Muscle layer of colon (tissue), 2 donors: ENCODE results near the gene ZNF502.
"Not testable (repeated sequence)": the region's sequence is repeated elsewhere in the genome, so short reads cannot be mapped to it uniquely, and the experiment has no call there.

Experiments
- H3K27ac ChIP-seq: one replicate; pipeline ENCODE4 v1.7.0; 2013; ENCODE audit warnings: low read depth, mild to moderate bottlenecking, low read length, moderate library complexity
- H3K27me3 ChIP-seq, 2 donors: one replicate each; pipeline ENCODE4 v1.7.0; 2013; ENCODE audit warnings: low read length in 2 of 2, mild to moderate bottlenecking in 2 of 2; ENCODE audit not compliant: insufficient read depth in 2 of 2, control insufficient read depth in 1 of 2
- H3K36me3 ChIP-seq: one replicate; pipeline ENCODE4 v1.7.0; 2013; ENCODE audit warnings: mild to moderate bottlenecking, low read length; ENCODE audit not compliant: insufficient read depth
- H3K4me1 ChIP-seq: one replicate; pipeline ENCODE4 v1.7.0; 2013; ENCODE audit warnings: mild to moderate bottlenecking, low read length; ENCODE audit not compliant: insufficient read depth
- H3K4me3 ChIP-seq, 2 donors: one replicate each; pipeline ENCODE4 v1.7.0; 2013; ENCODE audit warnings: low read length in 2 of 2, low read depth in 1 of 2, mild to moderate bottlenecking in 1 of 2, moderate library complexity in 1 of 2
- H3K9ac ChIP-seq: one replicate; pipeline ENCODE4 v1.7.0; 2013; ENCODE audit warnings: low read length
- H3K9me3 ChIP-seq: one replicate; pipeline ENCODE4 v1.7.0; 2013; ENCODE audit warnings: mild to moderate bottlenecking, low read length
- donor health status: abdominal sarcoma.
- donor health status: Adenocarcinoma of cecum.

ZNF502 gene

DNA sequence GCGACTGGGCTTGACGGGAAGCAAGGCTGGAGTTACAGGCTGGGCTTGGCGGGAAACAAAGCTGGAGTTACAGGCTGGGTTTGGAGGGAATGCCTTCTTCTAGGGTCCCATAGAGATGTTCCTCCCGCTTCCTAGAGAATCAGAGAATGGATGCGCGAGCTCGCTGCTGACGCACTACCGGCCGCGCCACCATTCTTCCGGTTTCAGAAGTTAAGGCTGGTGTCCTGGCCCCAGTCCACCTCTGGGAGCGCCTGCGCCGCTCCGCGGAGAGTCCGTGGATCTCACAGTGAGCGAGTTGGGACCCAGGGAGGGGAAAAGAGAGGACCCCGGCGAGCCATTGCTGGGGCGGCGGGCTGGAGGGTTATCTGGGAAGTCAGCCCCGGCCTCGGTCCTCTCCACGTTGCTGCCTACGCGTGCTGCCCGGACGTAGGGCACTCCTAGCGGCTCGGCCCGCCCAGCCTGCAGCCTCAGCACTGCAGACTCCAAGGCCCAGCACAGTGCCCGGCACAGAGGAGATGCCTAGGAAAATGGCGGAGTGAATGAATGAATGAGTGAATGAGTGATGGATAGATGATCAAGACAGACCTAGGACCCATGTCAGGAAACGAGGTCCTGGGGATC, at the start of gene ZNF502:
Gene ZNF502 (plus strand): TSS at position 206 of the 621 bp plus-strand sequence. CDS start 7,602 bp downstream, outside the sequence.
- H3K4me1 ChIP-seq = peaks cover 8% of the 10 kb centered on the region
- H3K27me3 ChIP-seq = no peaks in the 10 kb centered on the region
- H3K36me3 ChIP-seq = no peaks in the 10 kb centered on the region
- H3K27ac ChIP-seq = peak within 1 kb of the TSS; percentile 92
- peak within 1 kb of the TSS; percentile 71 for H3K9ac ChIP-seq
- peak within 1 kb of the TSS; percentile 71 to 94 for H3K4me3 ChIP-seq
- H3K9me3 ChIP-seq = peaks cover 4% of the 10 kb centered on the region

DNA sequence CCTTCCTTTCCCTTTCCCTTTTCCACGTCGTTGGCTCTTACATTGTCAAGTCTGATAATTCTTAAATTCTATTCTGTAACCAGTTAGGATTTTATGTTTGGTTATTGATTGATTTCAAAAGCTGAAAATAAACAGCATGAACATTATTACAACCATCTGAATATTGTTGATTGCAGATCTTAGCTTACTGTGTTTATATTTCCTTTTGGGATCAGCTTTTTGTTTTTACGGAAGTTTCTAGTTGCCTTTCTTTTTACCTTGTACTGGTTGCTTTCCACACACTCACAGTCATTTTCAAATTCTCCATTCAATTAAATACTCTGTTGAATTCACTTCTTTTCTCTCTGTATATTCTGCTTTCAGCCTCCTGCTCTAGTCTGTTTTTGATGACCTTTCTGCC, 47.3 kb upstream of the ZNF502 start:
- no peak overlapping the region for H3K9ac ChIP-seq
- no peaks in the 10 kb centered on the region for H3K4me1 ChIP-seq
- H3K27ac ChIP-seq = no peak overlapping the region
- no peak overlapping the region for H3K4me3 ChIP-seq
- H3K36me3 ChIP-seq = peaks cover 4% of the 10 kb centered on the region
- peaks cover 7% of the 10 kb centered on the region for H3K9me3 ChIP-seq
- H3K27me3 ChIP-seq = no peaks in the 10 kb centered on the region

- H3K9me3 ChIP-seq = peaks cover 5% of the 10 kb centered on the region
- H3K27ac ChIP-seq = no peak overlapping the region
- no peaks in the 10 kb centered on the region for H3K36me3 ChIP-seq
- no peaks in the 10 kb centered on the region for H3K27me3 ChIP-seq
- no peak overlapping the region for H3K4me3 ChIP-seq
- H3K4me1 ChIP-seq = no peaks in the 10 kb centered on the region
- no peak overlapping the region for H3K9ac ChIP-seq
Measured at GRCh38 chr3:44666346-44666745, 46.1 kb upstream of the ZNF502 start.

GRCh38 chr3:44669760-44670159, 42.7 kb upstream of the ZNF502 start:
- no peak overlapping the region for H3K9ac ChIP-seq
- H3K27me3 ChIP-seq = no peaks in the 10 kb centered on the region
- H3K27ac ChIP-seq = no peak overlapping the region
- H3K36me3 ChIP-seq = no peaks in the 10 kb centered on the region
- H3K4me3 ChIP-seq = no peak overlapping the region
- H3K9me3 ChIP-seq = peaks cover 5% of the 10 kb centered on the region
- no peaks in the 10 kb centered on the region for H3K4me1 ChIP-seq

DNA sequence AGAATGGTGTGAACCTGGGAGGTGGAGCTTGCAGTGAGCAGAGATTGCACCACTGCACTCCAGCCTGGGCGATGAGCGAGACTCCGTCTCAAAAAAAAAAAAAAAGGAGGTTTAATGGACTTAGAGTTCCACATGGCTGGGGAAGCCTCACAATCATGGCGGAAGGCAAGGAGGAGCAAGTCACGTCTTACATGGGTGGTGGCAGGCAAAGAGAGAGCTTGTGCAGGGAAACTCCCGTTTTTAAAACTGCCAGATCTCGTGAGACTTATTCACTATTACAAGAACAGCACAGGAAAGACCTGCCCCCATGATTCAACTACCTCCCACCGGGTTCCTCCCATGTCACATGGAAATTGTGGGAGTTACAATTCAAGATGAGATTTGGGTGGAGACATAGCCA, 39.0 kb upstream of the ZNF502 start:
- not testable (repeated sequence) for H3K36me3 ChIP-seq, H3K27ac ChIP-seq, H3K9me3 ChIP-seq, H3K4me1 ChIP-seq, H3K9ac ChIP-seq, H3K27me3 ChIP-seq, H3K4me3 ChIP-seq

DNA sequence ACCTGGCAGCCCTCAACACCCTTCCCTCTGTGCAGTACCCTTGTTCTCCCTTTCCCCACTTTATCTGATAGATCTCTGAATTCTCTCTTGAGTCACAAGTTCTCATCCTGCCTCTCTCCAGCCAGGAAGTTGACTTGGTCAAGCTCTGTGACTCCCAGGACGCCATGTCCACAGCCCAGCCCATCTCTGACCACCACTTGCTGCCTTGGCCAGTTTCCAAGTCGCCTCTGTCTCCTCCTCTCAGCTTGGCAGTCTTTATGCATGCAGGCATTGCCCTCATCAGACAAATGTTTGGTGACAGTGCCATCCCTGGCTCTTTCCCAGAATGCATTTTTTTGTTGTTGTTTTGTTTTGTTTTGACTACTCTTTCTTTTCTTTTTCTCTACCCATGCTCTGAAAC, 38.2 kb upstream of the ZNF502 start:
- Histone ChIP-seq H3K36me3 (no peaks in the 10 kb centered on the region), H3K27me3 (no peaks in the 10 kb centered on the region), H3K27ac (no peak overlapping the region), H3K9me3 (peaks cover 4% of the 10 kb centered on the region), H3K4me3 (no peak overlapping the region), H3K9ac (no peak overlapping the region), H3K4me1 (no peaks in the 10 kb centered on the region)

DNA sequence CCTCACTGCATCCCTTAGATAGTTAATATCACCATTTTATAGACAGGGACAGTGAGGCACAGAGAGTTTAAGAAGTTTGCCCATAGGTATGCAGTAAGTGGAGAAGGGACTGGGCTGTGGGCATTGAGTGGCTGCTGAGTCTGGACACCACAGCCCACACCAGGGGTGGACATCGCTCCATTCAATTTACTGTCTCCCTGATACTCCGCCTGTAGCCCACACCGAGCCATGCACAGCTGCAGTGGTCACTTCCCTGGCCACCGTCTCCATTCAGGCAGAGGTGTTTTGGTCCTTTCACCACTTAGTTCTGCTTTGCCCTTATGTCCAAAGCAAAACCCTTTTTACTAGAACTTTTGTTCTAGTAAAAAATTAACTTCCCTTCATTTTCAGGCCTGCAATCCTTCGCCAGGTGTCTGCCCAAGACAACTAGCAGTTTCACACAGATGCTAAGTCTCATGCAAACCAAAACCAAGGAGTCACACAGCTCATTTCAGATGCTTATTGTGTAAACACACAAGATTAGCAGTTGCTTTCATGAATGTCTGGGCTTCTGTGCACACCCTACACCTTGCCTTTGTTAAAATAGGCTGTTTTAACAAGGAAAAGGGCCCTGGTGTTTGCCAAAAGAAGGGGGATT, 33.9 kb upstream of the ZNF502 start:
- Histone ChIP-seq H3K4me3 (no peak overlapping the region), H3K9ac (no peak overlapping the region), H3K27me3 (no peaks in the 10 kb centered on the region), H3K4me1 (no peaks in the 10 kb centered on the region), H3K27ac (no peak overlapping the region), H3K36me3 (no peaks in the 10 kb centered on the region), H3K9me3 (peaks cover 4% of the 10 kb centered on the region)

DNA sequence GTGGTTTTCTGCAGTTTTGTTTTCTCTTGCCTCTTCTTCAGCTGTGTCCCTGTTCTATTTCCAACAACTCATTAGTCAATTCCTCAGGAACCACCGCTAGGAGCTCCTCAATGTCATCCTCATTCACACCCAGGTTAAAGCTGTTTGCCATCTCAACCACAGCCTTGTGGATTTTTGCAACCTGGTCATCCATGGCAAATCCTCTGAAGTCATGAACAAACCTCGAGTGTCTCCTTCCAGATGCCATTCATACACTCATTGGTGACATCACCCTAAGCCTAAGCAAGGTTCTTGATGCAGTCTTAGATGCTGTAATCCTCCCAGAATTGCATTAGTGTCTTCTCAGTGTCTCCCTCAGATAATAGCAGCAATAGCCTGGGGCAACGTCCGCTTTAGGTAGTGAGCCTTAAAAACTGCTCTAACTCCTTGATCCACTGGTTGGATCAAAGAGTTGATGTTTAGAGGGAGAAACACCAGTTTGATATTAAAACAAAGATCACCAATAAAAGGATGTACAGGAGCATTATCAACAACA, 31.5 kb upstream of the ZNF502 start:
- Histone ChIP-seq H3K27ac (no peak overlapping the region), H3K4me3 (no peak overlapping the region), H3K36me3 (no peaks in the 10 kb centered on the region), H3K9me3 (peaks cover 4% of the 10 kb centered on the region), H3K9ac (no peak overlapping the region), H3K27me3 (no peaks in the 10 kb centered on the region), H3K4me1 (peaks cover 12% of the 10 kb centered on the region)

DNA sequence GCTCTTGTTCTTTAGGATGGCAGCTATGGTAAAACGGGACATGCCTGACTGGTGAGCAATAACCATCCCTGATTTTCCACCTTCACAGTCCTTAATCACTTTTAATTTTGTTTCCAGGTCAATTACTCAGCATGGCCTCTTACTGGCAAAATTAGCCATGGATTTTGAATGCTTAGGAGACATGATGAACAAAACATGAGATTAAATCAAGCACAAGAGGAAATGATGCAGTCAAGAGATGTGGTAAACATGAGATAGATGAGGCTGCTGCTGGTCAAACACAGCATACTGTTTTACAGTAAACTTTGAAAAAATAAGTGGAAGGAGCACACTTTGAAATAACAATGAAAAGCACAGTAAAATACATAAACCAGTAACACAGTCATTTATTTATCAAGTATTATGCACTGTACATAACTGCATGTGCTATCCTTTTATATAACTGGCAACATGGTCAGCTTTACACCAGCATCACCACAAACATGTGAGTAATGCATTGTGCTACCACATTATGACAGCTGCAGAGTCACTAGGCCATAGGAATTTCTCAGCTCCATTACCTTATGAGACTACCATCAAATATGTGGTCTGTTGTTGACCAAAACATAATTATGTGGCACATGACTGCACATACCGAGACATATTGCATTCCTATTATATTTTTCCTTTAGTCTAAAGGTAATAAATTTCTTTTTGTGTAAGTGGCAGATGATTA, 30.1 kb upstream of the ZNF502 start:
- Histone ChIP-seq H3K27me3 (no peaks in the 10 kb centered on the region), H3K4me1 (peaks cover 14% of the 10 kb centered on the region), H3K27ac (no peak overlapping the region), H3K36me3 (no peaks in the 10 kb centered on the region), H3K9ac (no peak overlapping the region), H3K4me3 (no peak overlapping the region), H3K9me3 (no peaks in the 10 kb centered on the region)

- peak overlapping the region; percentile 51 for H3K9ac ChIP-seq
- no peaks in the 10 kb centered on the region for H3K27me3 ChIP-seq
- H3K4me1 ChIP-seq = peaks cover 14% of the 10 kb centered on the region
- no peak overlapping the region for H3K27ac ChIP-seq
- H3K4me3 ChIP-seq = peak overlapping the region; percentile 54 to 77
- no peaks in the 10 kb centered on the region for H3K9me3 ChIP-seq
- no peaks in the 10 kb centered on the region for H3K36me3 ChIP-seq
Measured at GRCh38 chr3:44685128-44685800, 27.2 kb upstream of the ZNF502 start.

GRCh38 chr3:44687898-44688297, 24.6 kb upstream of the ZNF502 start:
- Histone ChIP-seq H3K36me3 (no peaks in the 10 kb centered on the region), H3K4me3 (no peak overlapping the region), H3K4me1 (peaks cover 14% of the 10 kb centered on the region), H3K9me3 (no peaks in the 10 kb centered on the region), H3K9ac (no peak overlapping the region), H3K27me3 (no peaks in the 10 kb centered on the region), H3K27ac (no peak overlapping the region)
